Suprapubic skin (tissue), 4 donors: Measurements from ENCODE around the gene SLC17A3. TPM values are rescaled to one million over a fixed set of nuclear protein-coding genes. Genes with fewer than 3 reads are reported as not detected.

Source experiments
- DNase-seq, 2 donors: peaks; one replicate each; pipeline ENCODE4 v3.0.0-alpha.2; 2019; ENCODE audit warnings: low spot score in 2 of 2
- H3K27ac ChIP-seq: fragments of 200-600 bp; sonication (generic); one replicate; pipeline ENCODE4 v1.5.1; 2019
- H3K27me3 ChIP-seq: fragments of 200-600 bp; sonication (generic); one replicate; pipeline ENCODE4 v1.5.1; 2019
- H3K36me3 ChIP-seq: fragments of 200-600 bp; sonication (generic); one replicate; pipeline ENCODE4 v1.5.1; 2019
- H3K4me1 ChIP-seq: fragments of 200-600 bp; sonication (generic); one replicate; pipeline ENCODE4 v1.5.1; 2019
- H3K4me3 ChIP-seq: fragments of 200-600 bp; sonication (generic); one replicate; pipeline ENCODE4 v1.5.1; 2019; ENCODE audit warnings: mild to moderate bottlenecking
- H3K9me3 ChIP-seq: fragments of 200-600 bp; sonication (generic); one replicate; pipeline ENCODE4 v1.5.1; 2019
- EP300 ChIP-seq: sonication (generic); formaldehyde crosslinking; IDR thresholded peaks from one replicate; pipeline ENCODE4 v1.6.1; 2017; ENCODE audit warnings: antibody characterized with exemption
- POLR2A ChIP-seq, 2 donors: fragments of 450-650 bp; IDR thresholded peaks; one replicate each; pipeline ENCODE4 v1.6.1; 2017; ENCODE audit warnings: antibody characterized with exemption in 2 of 2, mild to moderate bottlenecking in 2 of 2, moderate library complexity in 2 of 2
- POLR2AphosphoS5 ChIP-seq, 3 donors: sonication (generic); formaldehyde crosslinking; IDR thresholded peaks; one replicate each; pipeline ENCODE4 v1.6.1; 2017; ENCODE audit warnings: antibody characterized with exemption in 3 of 3
- WGBS: methylation state at CpG from one replicate; pipeline ENCODE4 v1.1.5; 2018; 5-methylcytosine and 5-hydroxymethylcytosine counted together
- total RNA-seq, 4 donors: library from RNA; depleted of rRNA; stranded (reverse); fragments of >200 nt; gene quantifications; one replicate each; pipeline ENCODE4 v1.1.0, GENCODE V29; 2016
- TF ChIP-seq, protein P1 (sequence below), 2 donors: fragments of 200-600 bp in 1 of 2; fragments of 450-650 bp in 1 of 2; sonication (generic) in 1 of 2; IDR thresholded peaks; one replicate each; pipeline ENCODE4 v1.5.1; 2016 to 2019; ENCODE audit warnings: antibody characterized with exemption in 2 of 2, mild to moderate bottlenecking in 1 of 2, moderate library complexity in 1 of 2

The SLC17A3 gene
- total RNA-seq, 4 donors from 2014 or later = not detected

DNA sequence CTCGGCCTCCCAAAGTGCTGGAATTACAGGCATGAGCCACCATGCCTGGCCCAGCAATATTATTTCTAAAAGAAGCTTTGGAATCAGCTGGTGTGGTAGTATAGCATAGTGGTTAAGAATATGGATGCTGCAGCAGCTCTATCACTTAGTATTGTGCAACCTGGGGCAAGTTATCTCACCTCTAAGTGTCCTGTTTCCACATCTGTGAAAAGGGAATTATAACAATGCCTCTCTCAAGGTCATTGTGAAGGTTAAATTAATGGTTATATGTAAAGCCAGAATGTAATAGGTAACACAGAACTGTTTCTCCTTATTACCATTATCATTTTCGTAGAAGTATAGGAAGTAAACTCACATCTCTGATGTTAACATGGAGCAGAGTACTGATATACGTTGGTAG is 42.3 kb upstream of the SLC17A3 start:
- no peaks in the 10 kb centered on the region for H3K27me3 ChIP-seq
- H3K27ac ChIP-seq = no peak overlapping the region
- no peaks in the 10 kb centered on the region for H3K9me3 ChIP-seq
- DNase-seq = no peak
- H3K4me3 ChIP-seq = no peak overlapping the region
- no peak for TF ChIP-seq EP300
- TF ChIP-seq POLR2AphosphoS5 (IDR thresholded peaks at IDR 0.05) = no peak
- TF ChIP-seq POLR2A (IDR thresholded peaks at IDR 0.05) = no peak
- TF ChIP-seq, protein P1, sequence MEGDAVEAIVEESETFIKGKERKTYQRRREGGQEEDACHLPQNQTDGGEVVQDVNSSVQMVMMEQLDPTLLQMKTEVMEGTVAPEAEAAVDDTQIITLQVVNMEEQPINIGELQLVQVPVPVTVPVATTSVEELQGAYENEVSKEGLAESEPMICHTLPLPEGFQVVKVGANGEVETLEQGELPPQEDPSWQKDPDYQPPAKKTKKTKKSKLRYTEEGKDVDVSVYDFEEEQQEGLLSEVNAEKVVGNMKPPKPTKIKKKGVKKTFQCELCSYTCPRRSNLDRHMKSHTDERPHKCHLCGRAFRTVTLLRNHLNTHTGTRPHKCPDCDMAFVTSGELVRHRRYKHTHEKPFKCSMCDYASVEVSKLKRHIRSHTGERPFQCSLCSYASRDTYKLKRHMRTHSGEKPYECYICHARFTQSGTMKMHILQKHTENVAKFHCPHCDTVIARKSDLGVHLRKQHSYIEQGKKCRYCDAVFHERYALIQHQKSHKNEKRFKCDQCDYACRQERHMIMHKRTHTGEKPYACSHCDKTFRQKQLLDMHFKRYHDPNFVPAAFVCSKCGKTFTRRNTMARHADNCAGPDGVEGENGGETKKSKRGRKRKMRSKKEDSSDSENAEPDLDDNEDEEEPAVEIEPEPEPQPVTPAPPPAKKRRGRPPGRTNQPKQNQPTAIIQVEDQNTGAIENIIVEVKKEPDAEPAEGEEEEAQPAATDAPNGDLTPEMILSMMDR (IDR thresholded peaks at IDR 0.05) = no peak
- H3K4me1 ChIP-seq = no peaks in the 10 kb centered on the region
- 88% methylated on average over 3 of the region's 3 CpGs for WGBS
- no peaks in the 10 kb centered on the region for H3K36me3 ChIP-seq

DNA sequence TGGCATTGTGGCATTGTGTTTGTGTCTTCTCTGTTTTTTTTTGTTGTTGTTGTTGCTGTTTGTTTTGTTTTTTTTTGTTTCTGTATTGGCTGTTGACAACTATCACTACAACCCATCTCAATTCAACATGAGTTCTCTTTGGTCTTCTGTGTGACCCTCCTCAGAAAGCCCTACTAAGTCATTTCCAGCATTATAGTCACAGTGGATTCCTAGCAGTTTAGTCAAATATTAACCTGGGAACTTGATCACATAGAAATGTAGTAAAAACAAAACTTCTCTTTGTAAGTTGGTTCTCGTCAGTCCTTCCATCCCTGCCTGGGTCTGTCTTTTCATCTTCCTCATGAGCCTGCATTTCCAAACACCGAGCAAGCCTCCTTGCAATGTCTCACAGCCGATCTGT is 39.7 kb upstream of the SLC17A3 start:
- 66% methylated on average over 3 of the region's 3 CpGs for WGBS
- no peak for DNase-seq
- no peak for TF ChIP-seq POLR2A (IDR thresholded peaks at IDR 0.05)
- no peak for TF ChIP-seq EP300
- TF ChIP-seq POLR2AphosphoS5 (IDR thresholded peaks at IDR 0.05) = no peak
- TF ChIP-seq, protein P1 (IDR thresholded peaks at IDR 0.05) = no peak
- no peaks in the 10 kb centered on the region for H3K9me3 ChIP-seq
- no peaks in the 10 kb centered on the region for H3K4me1 ChIP-seq
- H3K27ac ChIP-seq = no peak overlapping the region
- H3K36me3 ChIP-seq = no peaks in the 10 kb centered on the region
- H3K4me3 ChIP-seq = no peak overlapping the region
- H3K27me3 ChIP-seq = no peaks in the 10 kb centered on the region

DNA sequence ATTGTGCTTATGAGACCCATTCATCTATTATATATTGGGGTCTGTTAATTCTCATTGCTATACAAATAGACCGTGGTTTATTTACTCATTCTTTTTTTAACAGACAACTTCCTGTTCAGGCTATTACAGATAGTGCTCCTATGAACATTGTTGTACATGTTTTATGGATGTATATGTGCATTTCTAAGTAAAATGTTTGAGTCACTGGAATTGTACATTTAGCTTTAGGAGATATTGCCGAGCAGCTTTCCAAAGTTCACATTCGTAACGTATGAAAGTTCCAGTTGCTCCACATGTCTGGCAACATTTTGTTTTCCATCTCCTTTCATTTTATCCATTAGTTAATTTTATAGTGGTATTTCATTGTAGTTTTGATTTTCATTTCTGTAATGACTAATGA is 37.3 kb upstream of the SLC17A3 start:
- TF ChIP-seq, protein P1 (IDR thresholded peaks at IDR 0.05) = no peak
- TF ChIP-seq POLR2A (IDR thresholded peaks at IDR 0.05) (no peak), POLR2AphosphoS5 (IDR thresholded peaks at IDR 0.05) (no peak), EP300 (no peak)
- Histone ChIP-seq H3K9me3 (no peaks in the 10 kb centered on the region), H3K27me3 (peaks cover 4% of the 10 kb centered on the region), H3K36me3 (no peaks in the 10 kb centered on the region), H3K27ac (no peak overlapping the region), H3K4me3 (no peak overlapping the region), H3K4me1 (no peaks in the 10 kb centered on the region)
- no peak for DNase-seq
- 79% methylated on average over 4 of the region's 4 CpGs for WGBS

DNA sequence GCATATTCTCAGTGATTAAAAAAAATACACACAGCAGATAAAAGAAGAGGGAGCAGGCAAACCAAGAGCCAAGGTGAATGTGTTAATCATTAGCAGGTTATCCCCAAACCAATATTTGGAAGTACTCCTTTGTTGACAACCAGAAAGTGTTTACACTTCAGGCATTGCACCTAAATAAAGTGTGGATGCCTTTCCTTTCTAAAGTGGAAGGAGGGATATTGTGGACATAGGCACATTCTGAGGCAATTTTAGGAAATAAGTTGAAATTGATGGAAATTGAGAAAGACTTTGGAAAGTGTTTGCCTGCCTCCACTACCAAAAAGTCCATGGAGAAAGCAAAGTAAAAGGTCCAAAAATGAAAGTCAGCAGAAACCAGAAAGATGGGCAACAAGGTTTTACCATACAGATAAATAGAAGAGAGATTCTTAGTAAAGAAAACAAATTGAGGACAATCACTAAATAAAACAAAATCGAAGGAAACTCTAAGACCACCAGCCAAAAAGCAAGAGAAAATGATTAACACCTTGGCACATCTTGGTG is 33.5 kb upstream of the SLC17A3 start:
- 70% methylated on average over 1 of the region's 1 CpG for WGBS
- no peak for DNase-seq
- Histone ChIP-seq H3K4me3 (no peak overlapping the region), H3K4me1 (no peaks in the 10 kb centered on the region), H3K27ac (no peak overlapping the region), H3K27me3 (peaks cover 12% of the 10 kb centered on the region), H3K9me3 (no peaks in the 10 kb centered on the region), H3K36me3 (no peaks in the 10 kb centered on the region)
- TF ChIP-seq POLR2A (IDR thresholded peaks at IDR 0.05) (no peak), EP300 (no peak), POLR2AphosphoS5 (IDR thresholded peaks at IDR 0.05) (no peak)
- TF ChIP-seq, protein P1 (IDR thresholded peaks at IDR 0.05) = no peak

DNA sequence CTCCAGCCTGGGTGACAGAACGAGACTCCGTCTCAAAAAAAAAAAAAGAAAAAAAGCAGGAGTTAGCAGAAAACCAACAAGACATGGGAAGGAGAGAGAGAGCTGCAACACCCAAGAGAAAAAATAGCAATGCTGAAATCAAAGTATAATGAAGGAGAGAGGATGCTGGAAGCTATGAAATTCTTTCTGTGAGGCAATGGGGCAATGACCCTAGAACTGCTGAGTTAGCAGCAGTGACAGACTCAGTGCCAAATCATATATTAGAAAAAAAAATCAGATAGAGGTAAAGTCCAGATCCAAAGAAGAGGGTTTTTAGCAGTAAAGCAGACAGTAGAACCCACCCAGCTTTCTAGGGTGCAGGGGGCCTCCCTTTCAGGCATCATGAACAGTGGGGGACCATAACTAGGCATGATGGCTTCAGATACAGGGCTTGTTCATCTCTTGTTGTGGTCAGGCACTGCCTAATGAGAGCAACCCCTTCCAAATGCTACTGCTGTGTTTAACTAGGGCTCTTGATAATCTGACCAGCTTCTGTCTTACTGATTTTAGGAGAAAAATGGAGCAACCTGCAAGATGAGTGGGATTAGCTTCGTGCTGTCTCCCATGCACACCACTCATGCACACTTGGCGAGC is 29.5 kb upstream of the SLC17A3 start:
- 89% methylated on average over 4 of the region's 4 CpGs for WGBS
- DNase-seq = no peak
- TF ChIP-seq EP300 (no peak), POLR2AphosphoS5 (IDR thresholded peaks at IDR 0.05) (no peak), POLR2A (IDR thresholded peaks at IDR 0.05) (no peak)
- TF ChIP-seq, protein P1 (IDR thresholded peaks at IDR 0.05) = no peak

More for the DNA sequence above, 29.5 kb upstream of the SLC17A3 start:
- Histone ChIP-seq H3K9me3 (no peaks in the 10 kb centered on the region), H3K36me3 (no peaks in the 10 kb centered on the region), H3K27me3 (peaks cover 12% of the 10 kb centered on the region), H3K4me1 (no peaks in the 10 kb centered on the region), H3K4me3 (no peak overlapping the region), H3K27ac (no peak overlapping the region)
